Endothelial cell of umbilical vein (primary cell): ENCODE results near the gene KMT5B. TPM values are rescaled to one million over a fixed set of nuclear protein-coding genes. Genes with fewer than 3 reads are reported as not detected.

Experiments
- BruUV-seq: library from RNA; stranded (reverse); fragments of 400-500 nt; replicated peaks from 2 replicates; lab custom pipeline; 2021; lab: Mats Ljungman, UMichigan
- CTCF ChIA-PET: fragments of 300-600, 350-600 bp; sonication (Branson Sonifier 250); formaldehyde crosslinking; loops from one replicate; lab custom pipeline; 2021; ENCODE audit warnings: antibody characterized with exemption, inconsistent platforms; lab: Charles Lee
- POLR2A ChIA-PET: fragments of 300-600, 350-600 bp; sonication (Branson Sonifier 250); formaldehyde crosslinking; loops from one replicate; lab custom pipeline; 2021; ENCODE audit warnings: antibody characterized with exemption, inconsistent platforms; lab: Charles Lee
- DNase-seq: peaks from one replicate; pipeline ENCODE4 v3.0.0-alpha.2; 2011; ENCODE audit warnings: low read depth, low spot score
- FAIRE-seq: peaks from 2 replicates; lab custom pipeline; 2011; peaks lifted over from hg19 to GRCh38; lab: Jason Lieb, UNC
- H2AFZ ChIP-seq: 2 replicates; pipeline ENCODE4 v1.6.0; 2012; ENCODE audit warnings: low read depth, low read length, control low read depth, inconsistent platforms
- H3K27ac ChIP-seq: 2 replicates; pipeline ENCODE4 v1.5.1; 2011; ENCODE audit warnings: low read depth, mild to moderate bottlenecking, control low read depth, low read length, moderate library complexity; ENCODE audit not compliant: insufficient read depth
- H3K27me3 ChIP-seq, 2 experiments: 2 replicates each; pipeline versions ENCODE4 v1.6.0 to v1.6.1; 2011; ENCODE audit warnings: low read length in 2 of 2, mixed read lengths in 1 of 2; ENCODE audit not compliant: control insufficient read depth in 2 of 2, insufficient read depth in 2 of 2
- H3K36me3 ChIP-seq, 2 experiments: 2 replicates in 1 of 2; 3 replicates in 1 of 2; pipeline ENCODE4 v1.5.1; 2011; ENCODE audit warnings: low read length in 2 of 2, mild to moderate bottlenecking in 1 of 2, moderate library complexity in 1 of 2; ENCODE audit not compliant: control insufficient read depth in 2 of 2, insufficient read depth in 2 of 2; ENCODE audit errors: extremely low read depth in 1 of 2
- H3K4me1 ChIP-seq: 3 replicates; pipeline ENCODE4 v1.5.1; 2011; ENCODE audit warnings: mild to moderate bottlenecking, low read length; ENCODE audit not compliant: control insufficient read depth, insufficient read depth; ENCODE audit errors: extremely low read depth
- H3K4me2 ChIP-seq: 2 replicates; pipeline ENCODE4 v1.6.1; 2011; ENCODE audit warnings: low read length, control low read depth, mixed read lengths; ENCODE audit not compliant: insufficient read depth
- H3K4me3 ChIP-seq, 3 experiments: fragments of 200-600 bp in 1 of 3; sonication (generic), shearing (Covaris generic) in 1 of 3; replicated peaks in 1 of 3; 2 replicates each; pipeline ENCODE4 v1.5.1; 2011 to 2016; ENCODE audit warnings: control low read depth in 3 of 3, low read length in 3 of 3, mild to moderate bottlenecking in 2 of 3, inconsistent platforms in 1 of 3, low read depth in 1 of 3, moderate library complexity in 1 of 3; ENCODE audit not compliant: insufficient read depth in 1 of 3
- H3K79me2 ChIP-seq: 2 replicates; pipeline ENCODE4 v1.6.0; 2012; ENCODE audit warnings: low read length, inconsistent platforms; ENCODE audit not compliant: control insufficient read depth, insufficient read depth
- H3K9ac ChIP-seq: replicated peaks from 2 replicates; pipeline ENCODE3; 2011; ENCODE audit warnings: low read length, control low read depth; ENCODE audit not compliant: insufficient read depth; ENCODE audit errors: extremely low read depth
- H3K9me1 ChIP-seq: replicated peaks from 3 replicates; pipeline ENCODE4 v1.6.0; 2011; ENCODE audit warnings: mild to moderate bottlenecking, low read length; ENCODE audit not compliant: control insufficient read depth, insufficient read depth; ENCODE audit errors: extremely low read depth
- H3K9me3 ChIP-seq: replicated peaks from 2 replicates; pipeline ENCODE4 v1.5.1; 2012; ENCODE audit warnings: low read length, inconsistent platforms; ENCODE audit not compliant: control insufficient read depth, insufficient read depth
- H4K20me1 ChIP-seq: replicated peaks from 2 replicates; pipeline ENCODE3; 2011; ENCODE audit warnings: mild to moderate bottlenecking, low read length; ENCODE audit not compliant: control insufficient read depth, insufficient read depth; ENCODE audit errors: extremely low read depth
- FOS ChIP-seq: IDR thresholded peaks from 2 replicates; pipeline ENCODE4 v1.6.1; 2011; ENCODE audit warnings: mild to moderate bottlenecking, low read length, moderate library complexity, borderline replicate concordance; ENCODE audit not compliant: insufficient read depth
- POLR2A ChIP-seq: IDR thresholded peaks from 2 replicates; pipeline ENCODE4 v1.6.1; 2012; ENCODE audit warnings: low read depth, mild to moderate bottlenecking, control low read depth, low read length
- dilution Hi-C: fragments of 300-500 bp; cut with MboI; formaldehyde crosslinking; loops from one replicate; pipeline ENCODE4 v1.15.0; 2019; ENCODE audit warnings: low sequenced_read_pairs; ENCODE audit not compliant: extremely low pct_ligation_motif_present
- intact Hi-C: fragments of 100-400 bp; cut with micrococcal nuclease; formaldehyde crosslinking; loops from one replicate; pipeline ENCODE4 v1.10.0; 2022
- polyA plus RNA-seq, 4 experiments: library from polyadenylated mRNA; depleted of rRNA in 3 of 4; stranded (reverse) in 3 of 4; unstranded in 1 of 4; fragments of >200 nt; gene quantifications; 2 replicates each; pipeline versions ENCODE4 v1.2.1 to v1.2.3, GENCODE V29; 2011 to 2012; ENCODE audit warnings: missing spikeins in 1 of 4
- total RNA-seq: library from RNA; stranded (reverse); gene quantifications from 2 replicates; pipeline ENCODE4 v1.2.3, GENCODE V29; 2021
- TF ChIP-seq, protein P1 (sequence below), 2 donors: IDR thresholded peaks; 1 replicate in 1 of 2; 2 replicates in 1 of 2; pipeline ENCODE4 v1.5.1; 2011; ENCODE audit warnings: low read length in 2 of 2, mild to moderate bottlenecking in 2 of 2, moderate library complexity in 2 of 2, control low read depth in 1 of 2, inconsistent platforms in 1 of 2, low read depth in 1 of 2; ENCODE audit not compliant: insufficient read depth in 1 of 2; ENCODE audit errors: extremely low read depth in 1 of 2

The KMT5B gene
- total and polyA plus RNA-seq, 2 donors (not counting 3 experiments of a cell fraction or from before 2014, with no cell fraction given): 10.1 to 36.3 TPM

DNA sequence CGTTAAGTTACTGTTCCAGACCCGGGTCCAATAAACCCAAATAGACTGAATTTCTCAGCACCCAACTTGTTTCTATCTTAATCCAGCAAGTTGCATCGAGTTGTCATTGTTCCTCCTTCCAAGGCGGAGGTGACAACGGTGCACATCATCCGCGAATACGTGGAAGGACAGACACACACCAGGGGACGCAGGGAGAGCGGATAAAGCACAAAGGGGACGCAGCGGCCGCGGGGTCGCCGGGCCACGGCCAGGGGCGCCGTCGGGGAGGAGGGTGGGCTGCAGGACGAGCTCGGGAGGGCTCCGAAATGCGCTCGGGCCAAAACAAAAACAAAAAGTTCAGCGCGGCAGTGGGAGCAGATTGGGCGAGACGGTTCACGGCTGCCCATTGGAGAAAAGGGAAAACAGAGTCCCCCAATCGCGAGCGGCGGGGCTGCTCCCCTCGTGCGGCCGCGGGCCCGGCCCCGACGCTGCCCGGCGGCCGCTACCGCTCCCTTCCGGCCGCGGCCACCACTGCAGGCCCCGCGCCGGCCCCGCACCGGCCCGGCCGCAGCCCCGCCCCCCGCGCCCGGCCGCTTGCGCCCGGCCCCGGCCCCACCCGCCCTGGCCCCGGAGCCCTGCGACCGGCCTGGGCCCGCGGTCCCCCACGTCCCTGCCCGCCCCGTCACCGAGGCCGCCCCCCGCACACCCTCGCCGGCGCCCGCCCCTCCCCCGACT lies 518 bp downstream of the KMT5B start:
- no TSS peak for BruUV-seq
- TF ChIP-seq FOS: no peak
- TF ChIP-seq, protein P1, sequence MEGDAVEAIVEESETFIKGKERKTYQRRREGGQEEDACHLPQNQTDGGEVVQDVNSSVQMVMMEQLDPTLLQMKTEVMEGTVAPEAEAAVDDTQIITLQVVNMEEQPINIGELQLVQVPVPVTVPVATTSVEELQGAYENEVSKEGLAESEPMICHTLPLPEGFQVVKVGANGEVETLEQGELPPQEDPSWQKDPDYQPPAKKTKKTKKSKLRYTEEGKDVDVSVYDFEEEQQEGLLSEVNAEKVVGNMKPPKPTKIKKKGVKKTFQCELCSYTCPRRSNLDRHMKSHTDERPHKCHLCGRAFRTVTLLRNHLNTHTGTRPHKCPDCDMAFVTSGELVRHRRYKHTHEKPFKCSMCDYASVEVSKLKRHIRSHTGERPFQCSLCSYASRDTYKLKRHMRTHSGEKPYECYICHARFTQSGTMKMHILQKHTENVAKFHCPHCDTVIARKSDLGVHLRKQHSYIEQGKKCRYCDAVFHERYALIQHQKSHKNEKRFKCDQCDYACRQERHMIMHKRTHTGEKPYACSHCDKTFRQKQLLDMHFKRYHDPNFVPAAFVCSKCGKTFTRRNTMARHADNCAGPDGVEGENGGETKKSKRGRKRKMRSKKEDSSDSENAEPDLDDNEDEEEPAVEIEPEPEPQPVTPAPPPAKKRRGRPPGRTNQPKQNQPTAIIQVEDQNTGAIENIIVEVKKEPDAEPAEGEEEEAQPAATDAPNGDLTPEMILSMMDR (IDR thresholded peaks at IDR 0.05; ENCODE audit: extremely low read depth in 1 of 2, insufficient read depth in 1 of 2, low read depth in 1 of 2, low read length in 2 of 2): peak; percentile 12 to 19
- Histone ChIP-seq H3K4me3 (peak overlapping the region; percentile 60 to 91 (median 75)), H3K36me3 (no peaks in the 10 kb centered on the region), H3K79me2 (peaks cover 46% of the 10 kb centered on the region), H4K20me1 (peaks cover 16% of the 10 kb centered on the region), H3K9ac (peak overlapping the region; percentile 94), H2AFZ (peak overlapping the region; percentile 49), H3K27me3 (peaks cover 0 to 5% of the 10 kb centered on the region in 2 experiments), H3K9me3 (no peaks in the 10 kb centered on the region), H3K4me1 (peaks cover 17% of the 10 kb centered on the region), H3K27ac (peak overlapping the region; percentile 58), H3K4me2 (peak overlapping the region; percentile 89), H3K9me1 (no peaks in the 10 kb centered on the region)
- intact Hi-C loops (loop anchor here (1.0 kb wide), 1 partner anchor 171 kb away; no protein-coding TSS in a partner anchor), dilution Hi-C loops (no loop called here)
- DNase-seq (peak; percentile 63), FAIRE-seq (peak; percentile 75)
- POLR2A ChIA-PET: no interaction called here
- CTCF ChIA-PET: interaction anchor here (1.3 to 4.7 kb wide), 2 partner anchors 84 to 85 kb away, joined by 3 to 37 read pairs; no protein-coding TSS in a partner anchor

DNA sequence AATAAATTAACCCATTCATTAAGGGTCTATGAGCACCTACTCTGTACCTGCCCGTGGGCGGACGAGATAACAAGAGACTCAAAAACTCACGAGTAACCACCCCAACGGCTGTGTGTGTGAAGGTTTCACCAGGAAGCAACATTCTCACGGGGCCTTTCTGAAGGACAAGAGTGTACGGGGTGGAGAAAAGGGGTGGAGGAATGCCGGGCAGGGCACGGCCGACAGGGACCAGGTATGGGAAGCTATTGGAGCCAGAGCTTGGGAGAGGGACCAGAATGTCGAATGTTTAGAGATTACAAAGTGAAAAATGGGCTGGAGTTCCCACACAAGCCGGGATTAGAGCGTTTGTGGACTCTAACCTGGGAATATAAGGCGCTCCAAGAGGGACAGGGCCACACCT lies 1.6 kb downstream of the KMT5B start:
- Histone ChIP-seq H3K4me1 (peaks cover 17% of the 10 kb centered on the region), H3K4me3 (peak overlapping the region in 2 of 3 experiments; percentile 75 to 91), H4K20me1 (peaks cover 16% of the 10 kb centered on the region), H3K9me3 (no peaks in the 10 kb centered on the region), H3K36me3 (no peaks in the 10 kb centered on the region), H3K27me3 (peaks cover 0 to 3% of the 10 kb centered on the region in 2 experiments), H2AFZ (no peak overlapping the region), H3K9me1 (no peaks in the 10 kb centered on the region), H3K27ac (no peak overlapping the region), H3K9ac (peak overlapping the region; percentile 55), H3K4me2 (peak overlapping the region; percentile 89), H3K79me2 (peaks cover 53% of the 10 kb centered on the region)
- TF ChIP-seq POLR2A (no peak), FOS (no peak)
- no TSS peak for BruUV-seq
- no peak for FAIRE-seq
- ChIA-PET CTCF (interaction anchor here (1.3 to 4.7 kb wide), 2 partner anchors 83 to 86 kb away, joined by 3 to 37 read pairs; no protein-coding TSS in a partner anchor), POLR2A (no interaction called here)
- DNase-seq: no peak
- intact Hi-C loops: no loop called here
- dilution Hi-C loops: no loop called here
